Panc1 (cell line): ENCODE results near the gene YES1. TPM values are rescaled to one million over a fixed set of nuclear protein-coding genes. Genes with fewer than 3 reads are reported as not detected.

ENCODE experiments used
- ATAC-seq: fragments of 200-7000 bp; cut with Tn5 transposase; 2 replicates; pipeline ENCODE4 v1.9.1; 2020; ENCODE audit warnings: mild to moderate bottlenecking, moderate library complexity
- BruUV-seq: library from RNA; stranded (reverse); fragments of 400-500 nt; replicated peaks from 2 replicates; lab custom pipeline; 2021; lab: Mats Ljungman, UMichigan
- CTCF ChIA-PET: fragments of 300-600 bp; sonication (Branson Sonifier 250); formaldehyde crosslinking; loops from one replicate; lab custom pipeline; 2022; ENCODE audit warnings: antibody characterized with exemption; lab: Charles Lee
- POLR2A ChIA-PET: fragments of 300-600 bp; sonication (Branson Sonifier 250); formaldehyde crosslinking; loops from one replicate; lab custom pipeline; 2022; ENCODE audit warnings: antibody characterized with exemption; lab: Charles Lee
- DNase-seq: peaks from one replicate; pipeline ENCODE4 v3.0.0-alpha.2; 2010; ENCODE audit warnings: low read depth, low spot score
- H3K27ac ChIP-seq: 2 replicates; pipeline ENCODE4 v1.5.1; 2011; ENCODE audit warnings: mild to moderate bottlenecking, low read length, inconsistent platforms
- H3K27me3 ChIP-seq: fragments of 200-500 bp; sonication (Bioruptor generic); 2 replicates; pipeline ENCODE4 v1.6.0; 2014; ENCODE audit warnings: low read length, inconsistent platforms; ENCODE audit not compliant: control insufficient read depth, insufficient read depth
- H3K36me3 ChIP-seq: fragments of 200-500 bp; sonication (Bioruptor generic); 2 replicates; pipeline ENCODE4 v1.5.1; 2014; ENCODE audit warnings: inconsistent platforms, mild to moderate bottlenecking, low read length, moderate library complexity; ENCODE audit not compliant: control insufficient read depth, insufficient read depth
- H3K4me1 ChIP-seq: 2 replicates; pipeline ENCODE4 v1.5.1; 2011; ENCODE audit warnings: inconsistent platforms, mild to moderate bottlenecking, low read length, moderate library complexity; ENCODE audit not compliant: control insufficient read depth, insufficient read depth
- H3K4me3 ChIP-seq, 2 experiments: 2 replicates each; pipeline ENCODE4 v1.5.1; 2011 to 2012; ENCODE audit warnings: low read depth in 2 of 2, low read length in 2 of 2, mild to moderate bottlenecking in 2 of 2, inconsistent platforms in 1 of 2, moderate library complexity in 1 of 2
- H3K9me3 ChIP-seq: fragments of 200-500 bp; sonication (Bioruptor generic); 2 replicates; pipeline ENCODE4 v1.5.1; 2014; ENCODE audit warnings: low read depth, mild to moderate bottlenecking, inconsistent platforms, low read length, moderate library complexity; ENCODE audit not compliant: control insufficient read depth, insufficient read depth
- CTCF ChIP-seq: fragments of 450-650 bp; IDR thresholded peaks from 2 replicates; pipeline ENCODE4 v1.5.1; 2017; ENCODE audit warnings: mild to moderate bottlenecking
- POLR2AphosphoS5 ChIP-seq: IDR thresholded peaks from 2 replicates; pipeline ENCODE4 v1.6.1; 2012; ENCODE audit warnings: mild to moderate bottlenecking, low read depth, low read length, moderate library complexity
- REST ChIP-seq, 2 experiments: IDR thresholded peaks; 2 replicates each; pipeline ENCODE4 v1.6.1; 2011 to 2012; ENCODE audit warnings: low read depth in 2 of 2, control low read depth in 1 of 2, low read length in 1 of 2, mild to moderate bottlenecking in 1 of 2, moderate library complexity in 1 of 2; ENCODE audit not compliant: insufficient read depth in 1 of 2
- SIN3A ChIP-seq: IDR thresholded peaks from 2 replicates; pipeline ENCODE4 v1.6.1; 2012; ENCODE audit warnings: low read depth, mild to moderate bottlenecking, low read length, moderate library complexity, borderline replicate concordance; ENCODE audit not compliant: insufficient read depth
- TCF7L2 ChIP-seq: IDR thresholded peaks from 2 replicates; pipeline ENCODE4 v1.6.1; 2011; ENCODE audit warnings: mild to moderate bottlenecking, low read depth, low read length, inconsistent platforms
- in situ Hi-C: cut with HindIII; loops from 2 replicates; pipeline ENCODE4 v1.10.0; 2016; ENCODE audit warnings: low sequenced_read_pairs, low pct_unique_long_range_greater_than_20kb
- intact Hi-C: fragments of 100-400 bp; cut with micrococcal nuclease; formaldehyde crosslinking; loops from one replicate; pipeline ENCODE4 v1.10.0; 2022; ENCODE audit not compliant: unreplicated experiment
- total RNA-seq: library from RNA; stranded (reverse); gene quantifications from one replicate; pipeline ENCODE4 v1.2.1, GENCODE V29; 2021; ENCODE audit not compliant: unreplicated experiment

YES1 gene
- total RNA-seq, 1 experiment from 2014 or later: 91.6 TPM

- no TSS peak for BruUV-seq
- no peak overlapping the region for H3K27ac ChIP-seq
- H3K36me3 ChIP-seq: no peaks in the 10 kb centered on the region
- no peaks in the 10 kb centered on the region for H3K9me3 ChIP-seq
- TF ChIP-seq REST (IDR thresholded peaks at IDR 0.05; ENCODE audit: insufficient read depth in 1 of 2, low read depth in 2 of 2, low read length in 1 of 2) (no peak), SIN3A (no peak), POLR2AphosphoS5 (no peak), TCF7L2 (no peak), CTCF (no peak)
- POLR2A ChIA-PET: no interaction called here
- ATAC-seq (no peak), DNase-seq (no peak)
- no peaks in the 10 kb centered on the region for H3K27me3 ChIP-seq
- intact Hi-C loops (no loop called here), in situ Hi-C loops (no loop called here)
- no peak overlapping the region for H3K4me3 ChIP-seq
- CTCF ChIA-PET: interaction anchor here (0.7 kb wide), 1 partner anchor 108 kb away, joined by 5 read pairs; the partner anchor contains the start of gene ENOSF1
- no peaks in the 10 kb centered on the region for H3K4me1 ChIP-seq
Observed at GRCh38 chr18:820591-821165, 8.6 kb upstream of the YES1 start.

- Histone ChIP-seq H3K27ac (no peak overlapping the region), H3K4me1 (peaks cover 8% of the 10 kb centered on the region), H3K9me3 (no peaks in the 10 kb centered on the region), H3K27me3 (no peaks in the 10 kb centered on the region), H3K36me3 (no peaks in the 10 kb centered on the region), H3K4me3 (no peak overlapping the region)
- in situ Hi-C loops: no loop called here
- POLR2A ChIA-PET: no interaction called here
- CTCF ChIA-PET: no interaction called here
- DNase-seq: no peak
- intact Hi-C loops: no loop called here
- ATAC-seq: no peak
- BruUV-seq: no TSS peak
- TF ChIP-seq CTCF: no peak
- TF ChIP-seq SIN3A: no peak
Observed at GRCh38 chr18:816869-817268, 4.8 kb upstream of the YES1 start.
